Stomach (tissue), 4 donors: ENCODE results near the gene UCKL1.
"Not testable (repeated sequence)": the region's sequence is repeated elsewhere in the genome, so short reads cannot be mapped to it uniquely, and the experiment has no call there.

ENCODE experiments used
- CTCF ChIP-seq, 7 experiments: fragments of 450-650 bp in 4 of 7; fragments of 200-600 bp in 3 of 7; sonication (generic) in 3 of 7; IDR thresholded peaks; one replicate each; pipeline ENCODE4 v1.5.1; 2016 to 2019; ENCODE audit warnings: antibody characterized with exemption in 7 of 7, control low read depth in 2 of 7, mild to moderate bottlenecking in 1 of 7
- EP300 ChIP-seq: sonication (generic); formaldehyde crosslinking; IDR thresholded peaks from one replicate; pipeline ENCODE4 v1.6.1; 2017; ENCODE audit warnings: antibody characterized with exemption
- POLR2A ChIP-seq, 4 donors: fragments of 450-650 bp; IDR thresholded peaks; one replicate each; pipeline ENCODE4 v1.6.1; 2016; ENCODE audit warnings: antibody characterized with exemption in 4 of 4, control low read depth in 2 of 4, mild to moderate bottlenecking in 1 of 4, moderate library complexity in 1 of 4
- POLR2AphosphoS5 ChIP-seq, 3 donors: sonication (generic); formaldehyde crosslinking; IDR thresholded peaks; one replicate each; pipeline ENCODE4 v1.6.1; 2016; ENCODE audit warnings: antibody characterized with exemption in 3 of 3

DNA sequence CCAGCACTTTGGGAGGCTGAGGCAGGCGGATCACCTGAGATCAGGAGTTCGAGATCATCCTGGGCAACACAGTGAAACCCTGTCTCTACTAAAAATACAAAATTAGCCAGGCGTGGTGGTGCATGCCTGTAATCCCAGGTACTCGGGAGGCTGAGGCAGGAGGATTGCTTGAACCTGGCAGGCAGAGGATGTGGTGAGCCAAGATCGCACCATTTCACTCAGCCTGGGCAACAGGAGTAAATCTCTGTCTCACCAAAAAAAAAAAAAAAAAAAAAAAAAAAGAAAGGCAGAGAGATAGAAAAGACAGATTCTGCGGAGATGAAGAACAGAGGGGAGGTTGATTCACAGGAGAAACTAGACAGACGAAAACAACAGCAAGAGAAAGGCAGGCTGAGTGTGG lies 20.3 kb upstream of the UCKL1 start:
- not testable (repeated sequence) for TF ChIP-seq CTCF (IDR thresholded peaks at IDR 0.05); POLR2AphosphoS5 (IDR thresholded peaks at IDR 0.05); POLR2A (IDR thresholded peaks at IDR 0.05); EP300
